GM18858 (cell line): Measurements from ENCODE around the gene KRT26.
"Not testable (repeated sequence)": the region's sequence is repeated elsewhere in the genome, so short reads cannot be mapped to it uniquely, and the experiment has no call there.

Experiments
- ATAC-seq: cut with Tn5 transposase; IDR thresholded peaks from one replicate; pipeline ENCODE4 v1.9.1; 2021; ENCODE audit not compliant: unreplicated experiment

KRT26 gene

GRCh38 chr17:40794466-40794865 lies 22.5 kb upstream of the KRT26 start:
- no peak for ATAC-seq

- ATAC-seq: no peak
Measured at GRCh38 chr17:40793832-40794231, 21.8 kb upstream of the KRT26 start.

- ATAC-seq: no peak
Measured at GRCh38 chr17:40791787-40792436, 19.9 kb upstream of the KRT26 start.

- no peak for ATAC-seq
Measured at GRCh38 chr17:40791111-40791510, 19.1 kb upstream of the KRT26 start.

GRCh38 chr17:40782450-40782849 lies 10.4 kb upstream of the KRT26 start, which contains the start of gene KRT27:
Gene KRT27 (minus strand): TSS chr17:40782550. CDS start chr17:40782493, 57 bp downstream.
- no peak for ATAC-seq

GRCh38 chr17:40779181-40779909 lies 7.3 kb upstream of the KRT26 start:
- no peak for ATAC-seq

GRCh38 chr17:40778461-40778860 lies 6.5 kb upstream of the KRT26 start:
- no peak for ATAC-seq

- ATAC-seq: no peak
Measured at GRCh38 chr17:40777971-40778370, 6.0 kb upstream of the KRT26 start.

GRCh38 chr17:40777459-40777858 lies 5.5 kb upstream of the KRT26 start:
- no peak for ATAC-seq

GRCh38 chr17:40775945-40776344 lies 3.9 kb upstream of the KRT26 start:
- ATAC-seq: no peak

- ATAC-seq: no peak
Measured at GRCh38 chr17:40765657-40766056, 6.3 kb downstream of the KRT26 start.

GRCh38 chr17:40763752-40764151 lies 8.2 kb downstream of the KRT26 start:
- no peak for ATAC-seq

GRCh38 chr17:40760105-40761016 lies 11.6 kb downstream of the KRT26 start:
- no peak for ATAC-seq

GRCh38 chr17:40755231-40755630 lies 16.8 kb downstream of the KRT26 start, which contains the start of gene KRT25:
Gene KRT25 (minus strand): TSS chr17:40755331. CDS start chr17:40755271, 60 bp downstream.
- ATAC-seq: no peak

- ATAC-seq: no peak
Measured at GRCh38 chr17:40753804-40754203, 18.2 kb downstream of the KRT26 start.

- ATAC-seq: no peak
Measured at GRCh38 chr17:40751065-40751464, 20.9 kb downstream of the KRT26 start.

- no peak for ATAC-seq
Measured at GRCh38 chr17:40750391-40750790, 21.6 kb downstream of the KRT26 start.

- not testable (repeated sequence) for ATAC-seq
Measured at GRCh38 chr17:40748666-40749065, 23.3 kb downstream of the KRT26 start.

- no peak for ATAC-seq
Measured at GRCh38 chr17:40738553-40738952, 33.4 kb downstream of the KRT26 start.

GRCh38 chr17:40735016-40735415 lies 37.0 kb downstream of the KRT26 start:
- no peak for ATAC-seq

- ATAC-seq: no peak
Measured at GRCh38 chr17:40734018-40734417, 38.0 kb downstream of the KRT26 start.
